ENCODE measurements around the gene CLDN19.

Gene CLDN19

GRCh38 chr1:42692911-42693310 is 47.1 kb downstream of the CLDN19 start:
- DNase-seq, result no peak

DNA sequence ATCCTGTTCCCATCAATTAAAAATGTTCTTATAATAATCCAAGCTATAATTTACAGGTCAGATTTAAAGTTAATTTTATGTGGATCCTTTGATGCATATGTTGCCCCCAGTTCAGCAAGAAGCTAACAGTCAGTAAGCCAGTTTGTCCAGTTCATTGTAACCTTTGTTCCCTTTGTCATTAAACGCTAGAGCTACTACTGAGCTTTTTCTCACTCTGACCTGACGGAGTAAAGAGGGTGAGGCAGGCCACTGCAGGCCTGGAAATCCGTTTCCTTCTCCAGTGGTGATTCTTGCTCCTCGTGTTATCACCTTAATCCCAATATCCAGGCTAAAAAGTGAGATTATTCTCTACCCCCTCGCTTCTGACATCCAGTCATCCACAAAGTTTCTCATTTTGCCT is 47.6 kb downstream of the CLDN19 start:
- no peak for DNase-seq

DNA sequence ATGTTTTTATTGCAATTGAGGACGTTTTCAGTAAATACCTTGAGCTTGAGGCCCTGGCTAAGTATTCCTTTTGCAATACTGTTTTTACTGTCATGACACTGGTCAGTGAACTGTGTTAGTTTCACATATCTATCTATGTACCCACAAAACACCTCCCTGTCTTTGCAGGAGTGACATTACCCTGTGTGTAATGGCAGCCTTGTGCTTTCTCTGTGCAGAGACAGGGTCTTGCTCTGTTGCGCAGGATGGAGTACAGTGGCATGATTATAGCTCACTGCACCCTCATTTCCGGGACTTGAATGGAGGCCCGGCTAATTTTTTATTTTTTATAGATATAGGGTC is 48.9 kb downstream of the CLDN19 start:
- no peak for DNase-seq

DNA sequence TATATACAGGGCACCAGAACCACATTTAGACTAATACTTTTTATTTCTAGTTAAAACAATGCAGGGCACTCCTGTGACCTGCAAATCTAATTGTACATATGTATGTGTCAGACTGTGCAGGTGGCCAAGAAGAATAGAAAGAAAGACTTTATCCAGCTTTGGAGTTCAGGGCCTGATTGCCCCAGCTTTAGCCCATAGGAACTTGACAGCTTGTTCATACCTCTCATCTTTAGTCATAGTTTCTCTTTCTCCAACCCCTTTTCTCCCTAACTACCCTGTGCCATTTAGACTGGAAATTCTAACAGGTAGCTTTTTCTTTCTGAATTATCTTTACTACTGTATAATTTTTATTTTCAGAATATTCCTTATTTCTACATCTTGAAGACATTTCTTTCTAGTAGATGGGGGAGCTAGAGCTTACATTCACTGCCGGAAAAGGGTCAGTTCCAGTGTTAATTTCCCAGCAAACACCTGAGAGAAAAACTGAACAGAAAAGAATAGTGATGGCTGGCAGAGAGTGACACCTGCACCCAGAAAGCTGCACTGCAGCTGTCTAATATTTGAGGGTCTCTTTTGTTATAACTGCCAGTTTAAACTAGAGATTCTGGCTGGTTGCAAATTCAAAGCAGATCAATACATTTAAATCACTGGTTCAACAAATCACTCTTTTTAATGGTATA is 49.4 kb downstream of the CLDN19 start:
- DNase-seq, result no peak

DNA sequence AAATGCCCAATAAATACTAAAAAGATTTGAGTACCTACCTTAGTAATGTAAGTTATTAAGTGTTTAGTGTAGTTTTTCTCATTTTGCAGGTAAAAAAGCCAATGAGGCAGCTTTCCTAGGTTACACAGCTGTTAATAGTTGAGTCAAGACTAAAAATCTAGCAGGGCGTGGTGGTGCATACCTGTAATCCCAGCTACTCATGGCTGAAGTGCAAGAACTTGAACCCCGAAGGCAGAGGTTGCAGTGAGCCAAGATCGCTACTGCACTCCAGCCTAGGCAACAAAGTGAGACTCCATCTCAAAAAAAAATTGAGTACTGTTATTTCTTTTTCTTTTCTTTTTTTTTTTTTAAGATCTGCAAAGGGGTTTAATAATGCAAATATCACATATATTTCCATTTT is 50.1 kb downstream of the CLDN19 start:
- DNase-seq, result no peak

GRCh38 chr1:42686418-42686817 is 53.6 kb downstream of the CLDN19 start:
- DNase-seq, result no peak

- DNase-seq, result no peak
Observed at GRCh38 chr1:42684139-42684538, 55.9 kb downstream of the CLDN19 start.

Measured in NCI-H187 (cell line).